H9 (cell line): ENCODE results near the gene MGME1. TPM values are rescaled to one million over a fixed set of nuclear protein-coding genes. Genes with fewer than 3 reads are reported as not detected.

Source experiments
- DNase-seq: peaks from one replicate; pipeline ENCODE4 v3.0.0-alpha.2; 2017
- H2AFZ ChIP-seq: one replicate; pipeline ENCODE4 v1.6.1; 2013; ENCODE audit warnings: mild to moderate bottlenecking, low read length, control low read depth, moderate library complexity
- H2AK5ac ChIP-seq: 2 replicates; pipeline ENCODE4 v1.6.1; 2013; ENCODE audit warnings: low read length, control low read depth, mixed read lengths; ENCODE audit not compliant: insufficient read length
- H2BK120ac ChIP-seq: one replicate; pipeline ENCODE4 v1.6.1; 2013; ENCODE audit warnings: low read depth, mild to moderate bottlenecking, low read length, control low read depth, inconsistent platforms; ENCODE audit not compliant: poor library complexity, severe bottlenecking
- H2BK12ac ChIP-seq: 2 replicates; pipeline ENCODE4 v1.6.1; 2013; ENCODE audit warnings: low read length, control low read depth, mixed read lengths, low read depth; ENCODE audit not compliant: insufficient read length
- H2BK15ac ChIP-seq: 2 replicates; pipeline ENCODE4 v1.6.1; 2013; ENCODE audit warnings: low read depth, low read length, control low read depth
- H2BK20ac ChIP-seq: one replicate; pipeline ENCODE4 v1.6.1; 2013; ENCODE audit warnings: low read depth, mild to moderate bottlenecking, low read length, control low read depth, inconsistent platforms; ENCODE audit not compliant: poor library complexity, severe bottlenecking
- H2BK5ac ChIP-seq: 2 replicates; pipeline ENCODE4 v1.6.1; 2013; ENCODE audit warnings: low read length, control low read depth, mixed read lengths; ENCODE audit not compliant: insufficient read length
- H3K14ac ChIP-seq: 2 replicates; pipeline ENCODE4 v1.6.1; 2013; ENCODE audit warnings: low read length, control low read depth; ENCODE audit not compliant: insufficient read depth
- H3K18ac ChIP-seq: 2 replicates; pipeline ENCODE4 v1.6.1; 2013; ENCODE audit warnings: low read depth, mild to moderate bottlenecking, mixed read lengths, low read length, control low read depth; ENCODE audit not compliant: insufficient read length
- H3K23ac ChIP-seq: 2 replicates; pipeline ENCODE4 v1.6.1; 2013; ENCODE audit warnings: low read length, control low read depth, mixed read lengths, low read depth; ENCODE audit not compliant: insufficient read length
- H3K23me2 ChIP-seq: 2 replicates; pipeline ENCODE4 v1.6.1; 2013; ENCODE audit warnings: low read depth, mild to moderate bottlenecking, mixed read lengths, low read length, control low read depth; ENCODE audit not compliant: insufficient read length, poor library complexity, severe bottlenecking
- H3K27ac ChIP-seq: 2 replicates; pipeline ENCODE4 v1.5.1; 2013; ENCODE audit warnings: low read length, control low read depth, mixed read lengths, low read depth; ENCODE audit not compliant: insufficient read length
- H3K27me3 ChIP-seq: 2 replicates; pipeline ENCODE4 v1.6.1; 2013; ENCODE audit warnings: low read length, control low read depth, inconsistent platforms; ENCODE audit not compliant: insufficient read depth
- H3K4ac ChIP-seq: 2 replicates; pipeline ENCODE4 v1.6.1; 2013; ENCODE audit warnings: low read depth, mild to moderate bottlenecking, control low read depth, inconsistent platforms, low read length, moderate library complexity
- H3K4me1 ChIP-seq: 2 replicates; pipeline ENCODE4 v1.6.1; 2013; ENCODE audit warnings: low read length, control low read depth, inconsistent platforms; ENCODE audit not compliant: insufficient read depth
- H3K4me2 ChIP-seq: 2 replicates; pipeline ENCODE4 v1.6.1; 2013; ENCODE audit warnings: low read length, control low read depth, mixed read lengths; ENCODE audit not compliant: insufficient read length, insufficient read depth
- H3K56ac ChIP-seq: 2 replicates; pipeline ENCODE4 v1.6.1; 2013; ENCODE audit warnings: low read depth, mild to moderate bottlenecking, mixed read lengths, low read length, control low read depth; ENCODE audit not compliant: insufficient read length
- H3K79me1 ChIP-seq: 2 replicates; pipeline ENCODE4 v1.6.1; 2013; ENCODE audit warnings: low read depth, mild to moderate bottlenecking, moderate library complexity, low read length, control low read depth, inconsistent platforms; ENCODE audit not compliant: insufficient read depth, poor library complexity, severe bottlenecking
- H3K79me2 ChIP-seq: 2 replicates; pipeline ENCODE4 v1.6.1; 2013; ENCODE audit warnings: low read length, control low read depth, inconsistent platforms; ENCODE audit not compliant: insufficient read depth
- H3K9ac ChIP-seq: 2 replicates; pipeline ENCODE4 v1.6.1; 2013; ENCODE audit warnings: low read length, control low read depth, mixed read lengths; ENCODE audit not compliant: insufficient read length; ENCODE audit errors: extremely low read depth
- H3K9me3 ChIP-seq: one replicate; pipeline ENCODE4 v1.6.1; 2013; ENCODE audit warnings: low read depth, low read length, inconsistent platforms; ENCODE audit not compliant: control insufficient read depth
- H3T11ph ChIP-seq: one replicate; pipeline ENCODE4 v1.6.1; 2013; ENCODE audit warnings: mild to moderate bottlenecking, low read length, control low read depth, inconsistent platforms
- H4K20me1 ChIP-seq: one replicate; pipeline ENCODE4 v1.6.1; 2013; ENCODE audit not compliant: control insufficient read depth, insufficient read length, insufficient read depth
- H4K5ac ChIP-seq: 2 replicates; pipeline ENCODE4 v1.6.1; 2013; ENCODE audit warnings: low read depth, mild to moderate bottlenecking, mixed read lengths, low read length, control low read depth; ENCODE audit not compliant: insufficient read length
- H4K8ac ChIP-seq: replicated peaks from 2 replicates; pipeline ENCODE4 v1.6.1; 2013; ENCODE audit warnings: low read length, control low read depth, mixed read lengths, low read depth; ENCODE audit not compliant: insufficient read length
- H4K91ac ChIP-seq: 2 replicates; pipeline ENCODE4 v1.6.1; 2013; ENCODE audit warnings: low read depth, mild to moderate bottlenecking, moderate library complexity, mixed read lengths, low read length, control low read depth; ENCODE audit not compliant: insufficient read length
- H3K27ac Mint-ChIP-seq, 3 experiments: 2 replicates in 2 of 3; 3 replicates in 1 of 3; pipeline ENCODE4 v1.8.0; 2020 to 2021; ENCODE audit warnings: mixed read lengths in 3 of 3, mild to moderate bottlenecking in 1 of 3, moderate library complexity in 1 of 3
- H3K27me3 Mint-ChIP-seq: 2 replicates; pipeline ENCODE4 v1.8.0; 2021; ENCODE audit warnings: low read depth, mild to moderate bottlenecking, moderate library complexity, mixed read lengths
- H3K36me3 Mint-ChIP-seq, 3 experiments: 2 replicates in 2 of 3; 3 replicates in 1 of 3; pipeline ENCODE4 v1.8.0; 2020 to 2021; ENCODE audit warnings: low read depth in 3 of 3, mixed read lengths in 3 of 3; ENCODE audit not compliant: insufficient read depth in 1 of 3
- H3K4me1 Mint-ChIP-seq, 2 experiments: 2 replicates each; pipeline ENCODE4 v1.8.0; 2020; ENCODE audit warnings: mixed read lengths in 2 of 2
- H3K4me3 Mint-ChIP-seq, 2 experiments: 2 replicates in 1 of 2; 3 replicates in 1 of 2; pipeline ENCODE4 v1.8.0; 2020 to 2021; ENCODE audit warnings: mild to moderate bottlenecking in 2 of 2, mixed read lengths in 2 of 2, moderate library complexity in 1 of 2
- H3K9me3 Mint-ChIP-seq, 2 experiments: 2 replicates in 1 of 2; 3 replicates in 1 of 2; pipeline ENCODE4 v1.8.0; 2020; ENCODE audit warnings: mild to moderate bottlenecking in 2 of 2, mixed read lengths in 2 of 2, moderate library complexity in 1 of 2
- CTCF ChIP-seq: fragments of 200-600 bp; sonication (generic); conservative IDR thresholded peaks from 3 replicates; pipeline ENCODE4 v1.8.0; 2021; ENCODE audit warnings: antibody characterized with exemption, mild to moderate bottlenecking
- whole genome bisulfite sequencing: extraction: QIAGEN DNeasy Blood & Tissue Kit; methylation state at CpG from one replicate; pipeline ENCODE4 v1.1.7; 2013; ENCODE audit warnings: missing lambda C conversion rate, low lambda C conversion rate, mixed read lengths; ENCODE audit not compliant: insufficient read length; ENCODE audit errors: extremely low coverage; 5-methylcytosine and 5-hydroxymethylcytosine counted together
- total RNA-seq: library from RNA; stranded (reverse); gene quantifications from 2 replicates; pipeline ENCODE4 v1.2.1, GENCODE V29; 2021

The MGME1 gene
- total RNA-seq, 1 experiment from 2014 or later = 48.9 TPM

DNA sequence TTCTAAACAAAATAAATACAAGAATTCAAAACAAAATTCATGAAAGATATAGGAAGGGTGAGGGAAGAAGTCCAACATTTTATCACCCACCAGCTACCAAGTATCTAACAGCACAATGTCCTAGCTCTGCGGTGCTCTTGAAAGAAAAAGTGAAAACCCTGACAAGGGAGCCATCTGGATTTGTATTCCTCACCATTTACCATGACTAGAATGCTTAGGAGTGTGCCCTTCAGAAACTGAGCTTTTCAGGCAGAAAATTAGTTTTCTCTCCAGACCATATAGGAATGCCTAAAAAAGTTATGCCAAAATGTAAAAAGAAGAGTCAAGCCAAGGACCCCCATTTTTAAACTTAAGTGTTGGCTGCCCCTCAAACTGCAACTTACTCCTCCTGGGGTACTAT lies 4.7 kb upstream of the MGME1 start:
- Mint-ChIP-seq H3K4me1 (peaks cover 72 to 79% of the 10 kb centered on the region in 2 experiments), H3K27ac (peak overlapping the region in 2 of 3 experiments; percentile 92 to 94; a peak in 4 of 7 replicates), H3K36me3 (peaks cover 39 to 67% (median 58%) of the 10 kb centered on the region in 3 experiments), H3K9me3 (peaks cover 0 to 5% of the 10 kb centered on the region in 2 experiments; a peak in 1 of 5 replicates), H3K27me3 (0 out of 2 replicates have a peak, but pooled peaks cover 1% of the 10 kb centered on the region), H3K4me3 (peak overlapping the region; percentile 83 to 84; a peak in 4 of 5 replicates)
- Histone ChIP-seq H3K4me2 (peak overlapping the region; percentile 96), H3K23ac (no peak overlapping the region), H3T11ph (no peak overlapping the region), H2AFZ (no peak overlapping the region), H3K27me3 (no peaks in the 10 kb centered on the region), H2BK15ac (no peak overlapping the region), H2BK5ac (no peak overlapping the region), H3K27ac (no peak overlapping the region), H3K4me1 (peaks cover 6% of the 10 kb centered on the region; the same call in 1 of the 2 replicates), H4K5ac (no peak overlapping the region), H3K79me2 (peaks cover 88% of the 10 kb centered on the region), H4K91ac (no peak overlapping the region), H2BK20ac (no peak overlapping the region), H3K14ac (no peak overlapping the region), H3K9ac (peak overlapping the region; percentile 11), H2AK5ac (no peak overlapping the region), H3K56ac (no peak overlapping the region), H3K18ac (no peak overlapping the region), H3K23me2 (peaks cover 18% of the 10 kb centered on the region), H4K8ac (no peak overlapping the region), H3K79me1 (no peaks in the 10 kb centered on the region), H3K4ac (no peak overlapping the region), H4K20me1 (no peaks in the 10 kb centered on the region), H3K9me3 (no peaks in the 10 kb centered on the region), H2BK12ac (no peak overlapping the region), H2BK120ac (no peak overlapping the region)
- TF ChIP-seq CTCF = no peak
- no peak for DNase-seq
- no CpG with 5 or more reads among the region's 1 CpG for WGBS
